ENCODE data around the gene MSH2.

GRCh38 chr2:47405757-47406156, 2.8 kb downstream of the MSH2 start:
- TF ChIP-seq CTCF (IDR thresholded peaks at IDR 0.05; ENCODE audit: insufficient read depth, low read depth, low read length) (no peak), EZH2 (IDR thresholded peaks at IDR 0.05; ENCODE audit: insufficient read depth, low read length) (no peak)

Data from astrocyte (in vitro differentiated cells and primary cell).